ENCODE data around the gene RPSA. TPM values are rescaled to one million over a fixed set of nuclear protein-coding genes. Genes with fewer than 3 reads are reported as not detected.

The RPSA gene
- total RNA-seq, 1 experiment from 2014 or later: 994 TPM

DNA sequence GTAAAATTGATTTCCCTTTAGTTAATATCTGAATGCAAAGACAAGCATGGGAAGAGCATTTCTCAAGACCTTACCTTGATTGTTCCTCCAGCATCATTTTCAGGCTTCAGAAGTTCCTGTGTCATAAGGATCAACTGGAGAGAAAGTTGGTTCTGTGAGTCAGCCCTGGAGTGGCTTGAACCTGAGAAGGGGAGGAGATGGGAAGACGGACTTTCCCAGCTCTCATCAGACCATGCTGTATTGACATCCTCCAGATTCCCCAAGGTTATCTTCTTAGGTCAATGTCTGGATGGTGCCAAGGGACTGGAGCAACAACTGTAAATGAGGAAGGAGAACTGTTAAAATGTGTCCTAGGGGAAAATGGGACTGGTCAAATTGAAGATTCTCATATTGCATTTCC is 21.0 kb downstream of the RPSA start:
- Histone ChIP-seq H3K9me3 (ENCODE audit: low read depth, low read length, poor library complexity, severe bottlenecking) (no peaks in the 10 kb centered on the region), H3K4me1 (ENCODE audit: insufficient read depth, low read length, poor library complexity, severe bottlenecking) (peaks cover 13% of the 10 kb centered on the region), H3K27ac (ENCODE audit: low read depth, low read length, poor library complexity, severe bottlenecking) (no peak overlapping the region), H3K27me3 (replicated peaks; ENCODE audit: insufficient read depth, low read depth, low read length, poor library complexity) (no peaks in the 10 kb centered on the region), H3K36me3 (ENCODE audit: insufficient read depth, low read length, poor library complexity, severe bottlenecking) (no peaks in the 10 kb centered on the region), H3K4me3 (ENCODE audit: low read depth, low read length, poor library complexity, severe bottlenecking) (no peak overlapping the region)
- ChIA-PET CTCF (no interaction called here), POLR2A (ENCODE audit: low non-redundant PET) (no interaction called here)
- DNase-seq (ENCODE audit: low spot score): no peak
- no TSS peak for BruUV-seq (replicated peaks)
- TF ChIP-seq, protein P1, sequence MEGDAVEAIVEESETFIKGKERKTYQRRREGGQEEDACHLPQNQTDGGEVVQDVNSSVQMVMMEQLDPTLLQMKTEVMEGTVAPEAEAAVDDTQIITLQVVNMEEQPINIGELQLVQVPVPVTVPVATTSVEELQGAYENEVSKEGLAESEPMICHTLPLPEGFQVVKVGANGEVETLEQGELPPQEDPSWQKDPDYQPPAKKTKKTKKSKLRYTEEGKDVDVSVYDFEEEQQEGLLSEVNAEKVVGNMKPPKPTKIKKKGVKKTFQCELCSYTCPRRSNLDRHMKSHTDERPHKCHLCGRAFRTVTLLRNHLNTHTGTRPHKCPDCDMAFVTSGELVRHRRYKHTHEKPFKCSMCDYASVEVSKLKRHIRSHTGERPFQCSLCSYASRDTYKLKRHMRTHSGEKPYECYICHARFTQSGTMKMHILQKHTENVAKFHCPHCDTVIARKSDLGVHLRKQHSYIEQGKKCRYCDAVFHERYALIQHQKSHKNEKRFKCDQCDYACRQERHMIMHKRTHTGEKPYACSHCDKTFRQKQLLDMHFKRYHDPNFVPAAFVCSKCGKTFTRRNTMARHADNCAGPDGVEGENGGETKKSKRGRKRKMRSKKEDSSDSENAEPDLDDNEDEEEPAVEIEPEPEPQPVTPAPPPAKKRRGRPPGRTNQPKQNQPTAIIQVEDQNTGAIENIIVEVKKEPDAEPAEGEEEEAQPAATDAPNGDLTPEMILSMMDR (conservative IDR thresholded peaks at IDR 0.05; ENCODE audit: low read depth, low read length): no peak
- no peak for TF ChIP-seq EZH2 (IDR thresholded peaks at IDR 0.05; ENCODE audit: borderline replicate concordance, low read depth, low read length, poor library complexity, severe bottlenecking)
- intact Hi-C loops (cut with micrococcal nuclease; ENCODE audit: unreplicated experiment): no loop called here

DNA sequence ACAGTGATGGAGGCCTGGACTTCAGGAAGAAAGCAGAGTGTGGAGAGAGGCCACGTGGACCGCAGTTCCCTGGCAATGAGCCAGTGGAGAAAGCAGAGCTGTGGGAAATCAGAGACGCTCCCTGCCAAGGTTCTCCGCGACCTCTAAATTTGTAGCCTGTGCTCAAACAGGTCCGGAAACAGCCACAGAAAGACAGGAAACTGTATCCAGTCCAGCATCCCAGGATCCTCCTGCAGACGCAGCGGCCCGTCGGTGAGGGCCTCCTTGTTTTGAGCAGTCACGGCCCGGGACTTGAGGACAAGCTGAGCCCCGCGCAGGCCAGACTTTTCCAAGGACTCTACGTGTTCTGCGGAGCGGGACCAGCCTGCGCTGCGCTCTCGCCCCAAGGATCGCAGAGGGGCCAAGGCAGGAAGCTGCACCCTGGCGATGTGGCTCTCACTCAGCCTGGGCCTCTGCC is 22.3 kb downstream of the RPSA start:
- Histone ChIP-seq H3K36me3 (ENCODE audit: insufficient read depth, low read length, poor library complexity, severe bottlenecking) (no peaks in the 10 kb centered on the region), H3K27ac (ENCODE audit: low read depth, low read length, poor library complexity, severe bottlenecking) (no peak overlapping the region), H3K4me1 (ENCODE audit: insufficient read depth, low read length, poor library complexity, severe bottlenecking) (peaks cover 4% of the 10 kb centered on the region), H3K4me3 (ENCODE audit: low read depth, low read length, poor library complexity, severe bottlenecking) (no peak overlapping the region), H3K27me3 (replicated peaks; ENCODE audit: insufficient read depth, low read depth, low read length, poor library complexity) (no peaks in the 10 kb centered on the region), H3K9me3 (ENCODE audit: low read depth, low read length, poor library complexity, severe bottlenecking) (no peaks in the 10 kb centered on the region)
- TF ChIP-seq, protein P1 (conservative IDR thresholded peaks at IDR 0.05; ENCODE audit: low read depth, low read length): no peak
- TF ChIP-seq EZH2 (IDR thresholded peaks at IDR 0.05; ENCODE audit: borderline replicate concordance, low read depth, low read length, poor library complexity, severe bottlenecking): no peak
- POLR2A ChIA-PET (ENCODE audit: low non-redundant PET): no interaction called here
- BruUV-seq (replicated peaks): no TSS peak
- CTCF ChIA-PET: no interaction called here
- no peak for DNase-seq (ENCODE audit: low spot score)
- intact Hi-C loops (cut with micrococcal nuclease; ENCODE audit: unreplicated experiment): no loop called here

DNA sequence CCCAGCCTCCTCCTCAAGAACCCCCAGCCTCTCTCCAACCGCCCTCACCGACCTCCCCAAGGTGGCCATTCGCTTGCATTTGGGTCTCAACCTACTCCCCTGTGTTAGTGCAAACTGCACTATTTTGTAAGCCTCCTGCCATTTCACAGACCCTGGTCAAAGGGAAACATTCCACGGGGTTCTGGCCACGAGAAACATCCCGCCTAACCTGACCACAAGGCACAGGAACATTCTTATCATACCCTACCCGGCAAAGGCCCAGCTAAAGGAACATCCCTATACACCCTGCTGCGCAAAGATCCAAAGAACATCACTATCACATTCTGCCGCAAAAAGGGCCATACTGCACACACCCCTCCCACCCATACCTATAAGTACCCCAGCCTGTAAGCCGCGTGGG is 22.9 kb downstream of the RPSA start:
- Histone ChIP-seq H3K4me1 (ENCODE audit: insufficient read depth, low read length, poor library complexity, severe bottlenecking) (no peaks in the 10 kb centered on the region), H3K27me3 (replicated peaks; ENCODE audit: insufficient read depth, low read depth, low read length, poor library complexity) (no peaks in the 10 kb centered on the region), H3K4me3 (ENCODE audit: low read depth, low read length, poor library complexity, severe bottlenecking) (no peak overlapping the region), H3K9me3 (ENCODE audit: low read depth, low read length, poor library complexity, severe bottlenecking) (no peaks in the 10 kb centered on the region), H3K36me3 (ENCODE audit: insufficient read depth, low read length, poor library complexity, severe bottlenecking) (no peaks in the 10 kb centered on the region), H3K27ac (ENCODE audit: low read depth, low read length, poor library complexity, severe bottlenecking) (no peak overlapping the region)
- intact Hi-C loops (cut with micrococcal nuclease; ENCODE audit: unreplicated experiment): no loop called here
- ChIA-PET POLR2A (ENCODE audit: low non-redundant PET) (no interaction called here), CTCF (no interaction called here)
- no TSS peak for BruUV-seq (replicated peaks)
- no peak for TF ChIP-seq EZH2 (IDR thresholded peaks at IDR 0.05; ENCODE audit: borderline replicate concordance, low read depth, low read length, poor library complexity, severe bottlenecking)
- TF ChIP-seq, protein P1 (conservative IDR thresholded peaks at IDR 0.05; ENCODE audit: low read depth, low read length): no peak
- no peak for DNase-seq (ENCODE audit: low spot score)

Data from A673 (cell line).